Activated naive CD8-positive, alpha-beta T cell (primary cell): Measurements from ENCODE around the gene ADCYAP1R1.

ENCODE experiments used
- H3K27ac Mint-ChIP-seq: one replicate; pipeline ENCODE4 v1.8.0; 2021; ENCODE audit warnings: mixed read lengths
- H3K27me3 Mint-ChIP-seq: one replicate; pipeline ENCODE4 v1.8.0; 2021; ENCODE audit warnings: mixed read lengths
- H3K36me3 Mint-ChIP-seq: one replicate; pipeline ENCODE4 v1.8.0; 2021; ENCODE audit warnings: mixed read lengths
- H3K4me1 Mint-ChIP-seq: one replicate; pipeline ENCODE4 v1.8.0; 2021; ENCODE audit warnings: low read depth, mixed read lengths
- H3K4me3 Mint-ChIP-seq: one replicate; pipeline ENCODE4 v1.8.0; 2021; ENCODE audit warnings: mild to moderate bottlenecking, mixed read lengths
- H3K9me3 Mint-ChIP-seq: one replicate; pipeline ENCODE4 v1.8.0; 2021; ENCODE audit warnings: low read depth, mixed read lengths

The ADCYAP1R1 gene

DNA sequence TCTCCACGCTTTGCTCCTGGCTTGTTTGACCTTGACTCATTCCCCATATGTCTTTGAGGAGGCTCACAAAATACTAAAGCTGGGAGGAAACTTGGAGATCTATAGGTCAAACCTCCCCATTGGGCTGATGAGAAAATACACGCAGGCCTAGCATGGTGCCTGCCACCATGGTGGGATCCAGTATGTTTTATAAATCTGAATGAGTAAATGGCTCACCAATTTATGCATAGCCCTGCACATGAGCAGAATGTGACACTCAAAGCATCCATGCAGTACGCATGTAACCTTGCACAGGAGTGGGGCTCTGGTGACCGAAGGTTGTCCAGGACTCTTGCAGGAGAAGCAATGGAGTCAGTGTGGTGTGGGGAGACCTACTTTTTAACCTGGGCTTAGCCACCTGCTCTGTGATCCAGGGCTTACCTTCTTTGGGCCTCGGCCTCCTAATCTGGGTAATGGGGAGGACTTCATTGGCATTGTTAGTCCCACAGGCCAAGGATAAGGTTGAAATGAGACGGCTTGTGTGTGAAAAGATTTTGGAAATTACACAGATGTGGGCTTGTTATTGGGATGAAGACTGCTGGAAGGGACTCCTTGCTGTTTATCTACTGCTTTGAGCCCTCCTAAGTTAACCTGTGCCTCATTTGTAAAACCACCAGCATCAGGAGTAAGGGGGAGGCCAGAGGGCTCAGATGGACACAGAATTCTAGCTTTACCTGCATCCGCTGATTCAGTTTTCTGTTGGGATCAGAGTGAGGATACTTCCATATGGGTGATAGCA, 58.4 kb downstream of the ADCYAP1R1 start:
- Mint-ChIP-seq H3K27ac (no peak overlapping the region), H3K36me3 (no peaks in the 10 kb centered on the region)

DNA sequence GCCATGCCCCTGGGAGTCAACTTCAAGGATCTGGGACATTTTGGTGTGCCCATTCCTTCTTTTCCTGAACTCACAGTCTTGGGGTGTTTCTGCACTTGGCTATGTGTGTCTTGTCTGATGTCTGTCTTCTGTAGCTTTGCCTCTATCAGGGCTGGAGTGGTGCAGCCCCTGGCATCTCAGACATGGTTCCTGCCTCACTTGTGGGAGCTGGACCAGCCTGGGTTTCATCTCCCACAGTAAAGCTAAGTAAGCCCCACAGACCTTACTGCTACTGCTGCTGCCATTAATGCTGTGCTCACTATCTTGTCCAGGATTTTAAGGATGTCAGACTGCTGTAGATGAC, 59.0 kb downstream of the ADCYAP1R1 start:
- Mint-ChIP-seq H3K27ac (no peak overlapping the region), H3K4me1 (no peaks in the 10 kb centered on the region), H3K4me3 (no peak overlapping the region), H3K27me3 (no peaks in the 10 kb centered on the region), H3K9me3 (no peaks in the 10 kb centered on the region), H3K36me3 (no peaks in the 10 kb centered on the region)

More for the DNA sequence above, 58.4 kb downstream of the ADCYAP1R1 start:
- Mint-ChIP-seq H3K4me3 (no peak overlapping the region), H3K27me3 (no peaks in the 10 kb centered on the region), H3K4me1 (no peaks in the 10 kb centered on the region), H3K9me3 (no peaks in the 10 kb centered on the region)

DNA sequence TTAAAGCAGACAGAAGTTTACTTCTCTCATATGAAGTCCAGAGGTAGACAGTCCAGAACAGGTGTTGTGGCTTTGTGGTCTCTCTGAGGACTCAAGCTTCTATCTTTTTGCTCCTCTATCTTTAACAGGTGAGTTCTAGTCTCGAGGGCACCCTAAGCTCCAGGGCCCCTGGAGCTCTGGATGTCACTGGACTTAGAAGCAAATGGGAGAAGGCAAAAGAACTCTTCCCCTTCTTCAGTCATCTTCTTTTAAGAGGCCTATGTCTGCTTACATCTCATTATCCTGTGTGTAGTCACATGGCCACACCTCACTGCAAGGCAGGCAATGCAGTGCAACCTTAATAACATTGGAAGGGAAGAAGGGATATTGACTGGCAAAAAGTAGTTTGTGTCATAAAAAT, 61.6 kb downstream of the ADCYAP1R1 start:
- Mint-ChIP-seq H3K4me1 (no peaks in the 10 kb centered on the region), H3K36me3 (no peaks in the 10 kb centered on the region), H3K9me3 (no peaks in the 10 kb centered on the region)

DNA sequence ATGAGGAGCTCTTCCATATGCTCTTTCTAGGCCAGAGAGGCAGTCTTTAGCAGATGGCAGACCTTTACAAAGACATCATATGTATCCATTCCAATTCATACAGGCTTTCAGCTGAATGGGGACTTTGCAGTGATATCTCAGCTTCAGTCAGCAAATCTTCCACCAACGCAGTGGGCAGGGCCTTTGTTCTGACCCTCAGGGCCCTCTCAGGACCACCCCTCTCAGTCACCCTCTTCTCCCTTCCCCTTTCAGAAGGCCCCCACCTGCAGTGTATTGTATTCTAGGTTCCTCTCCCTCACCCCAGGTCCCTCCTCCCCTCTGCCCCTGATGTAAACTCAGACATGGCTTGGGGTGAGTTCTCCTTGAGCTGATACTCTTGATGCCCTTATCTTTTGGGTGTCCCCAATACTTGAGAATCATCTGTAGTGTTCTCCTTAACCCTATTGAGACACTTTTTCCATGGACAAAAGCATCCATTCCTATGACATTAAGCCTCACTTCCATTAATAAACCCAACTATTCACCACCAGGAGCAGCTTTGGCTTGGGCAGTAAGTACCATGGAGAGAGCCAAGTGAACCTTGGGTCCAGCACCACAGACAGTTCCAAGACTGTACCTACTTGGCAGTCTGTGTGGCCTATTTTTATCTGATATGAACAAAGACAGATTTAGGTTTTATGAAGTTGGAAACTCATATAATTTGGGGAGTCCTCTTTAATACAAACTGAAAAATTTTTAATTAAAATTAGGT, 62.7 kb downstream of the ADCYAP1R1 start:
- Mint-ChIP-seq H3K36me3 (no peaks in the 10 kb centered on the region), H3K4me3 (no peak overlapping the region), H3K27ac (no peak overlapping the region), H3K27me3 (no peaks in the 10 kb centered on the region), H3K4me1 (no peaks in the 10 kb centered on the region), H3K9me3 (no peaks in the 10 kb centered on the region)

More for the DNA sequence above, 61.6 kb downstream of the ADCYAP1R1 start:
- no peak overlapping the region for H3K4me3 Mint-ChIP-seq
- no peak overlapping the region for H3K27ac Mint-ChIP-seq
- H3K27me3 Mint-ChIP-seq, result no peaks in the 10 kb centered on the region

DNA sequence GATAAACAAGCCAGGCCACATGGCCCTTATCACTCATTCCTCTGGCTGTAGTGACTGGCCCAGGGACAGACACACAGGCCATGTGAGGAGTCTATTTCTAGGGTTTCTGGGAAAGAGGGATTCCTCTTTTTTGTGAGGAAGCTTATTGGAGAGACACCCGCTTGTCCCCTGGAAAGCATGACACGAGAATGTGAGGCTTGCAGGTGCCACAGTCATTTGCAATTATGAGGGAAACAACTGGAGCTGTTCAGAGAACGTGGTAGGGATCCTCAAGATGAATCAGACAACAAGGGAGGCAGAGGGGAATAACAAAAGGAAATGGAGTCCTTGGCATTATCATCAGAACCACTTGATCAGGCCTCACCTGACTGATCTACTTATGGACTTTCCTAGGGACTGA, 64.5 kb downstream of the ADCYAP1R1 start:
- no peaks in the 10 kb centered on the region for H3K27me3 Mint-ChIP-seq
- H3K4me1 Mint-ChIP-seq, result no peaks in the 10 kb centered on the region
- no peaks in the 10 kb centered on the region for H3K9me3 Mint-ChIP-seq
- no peak overlapping the region for H3K4me3 Mint-ChIP-seq
- no peak overlapping the region for H3K27ac Mint-ChIP-seq
- H3K36me3 Mint-ChIP-seq, result no peaks in the 10 kb centered on the region

DNA sequence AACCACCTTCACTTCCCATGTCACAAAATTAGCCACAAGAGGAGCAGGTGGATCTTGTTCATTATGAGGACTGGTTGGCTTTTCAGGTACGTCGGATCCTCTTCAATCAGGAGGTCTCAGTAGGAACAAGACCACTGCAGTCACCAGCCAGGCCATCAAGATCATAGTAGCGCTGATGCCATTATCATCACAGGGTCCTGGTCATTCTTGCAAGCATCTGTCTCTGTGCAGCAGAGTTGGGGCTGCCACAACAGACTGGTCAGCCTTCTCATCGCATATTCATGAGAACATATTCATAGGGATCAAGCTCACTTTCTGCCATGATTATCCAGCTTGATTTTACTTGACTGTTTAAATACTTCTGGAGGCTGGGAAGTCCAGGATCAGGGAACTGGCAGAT, 67.1 kb downstream of the ADCYAP1R1 start:
- H3K4me3 Mint-ChIP-seq, result no peak overlapping the region
- peaks cover 5% of the 10 kb centered on the region for H3K27me3 Mint-ChIP-seq
- no peaks in the 10 kb centered on the region for H3K36me3 Mint-ChIP-seq
- H3K9me3 Mint-ChIP-seq, result no peaks in the 10 kb centered on the region
- no peak overlapping the region for H3K27ac Mint-ChIP-seq
- no peaks in the 10 kb centered on the region for H3K4me1 Mint-ChIP-seq

DNA sequence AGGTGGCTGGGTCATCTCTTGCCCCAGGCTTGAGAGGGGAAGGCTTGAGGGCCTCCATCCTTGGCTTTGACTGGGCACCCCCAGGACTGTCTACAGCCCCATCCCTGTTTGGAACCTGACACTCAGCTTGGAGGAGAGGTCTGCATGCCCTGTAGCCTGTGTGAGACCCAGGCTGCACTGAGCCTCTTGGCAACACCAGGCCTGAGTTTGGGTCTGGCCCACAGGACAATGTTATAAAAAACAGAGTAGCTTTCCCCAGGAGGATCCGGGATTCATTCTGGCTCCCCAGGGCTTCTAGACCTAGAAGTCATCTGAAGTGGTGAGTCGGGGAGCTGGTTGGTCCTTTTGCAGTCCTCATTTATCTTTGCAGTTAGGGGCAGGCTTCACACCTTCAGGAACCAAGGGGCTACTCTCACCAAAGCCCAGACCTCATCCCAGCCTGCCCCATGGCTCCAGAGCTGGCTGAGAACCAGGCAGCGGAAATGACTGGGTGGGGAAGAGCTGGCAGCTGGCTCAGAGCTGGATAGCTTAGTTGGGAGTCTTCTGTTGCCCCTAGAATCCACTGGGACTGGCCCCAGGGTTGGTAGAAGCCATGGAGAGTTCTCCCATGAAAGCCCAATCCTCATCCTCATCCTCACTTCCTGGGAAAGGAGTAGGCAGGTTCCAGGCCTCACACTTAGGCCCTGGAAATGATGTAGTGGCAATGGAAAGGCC, 68.8 kb downstream of the ADCYAP1R1 start:
- H3K27ac Mint-ChIP-seq, result no peak overlapping the region
- peaks cover 6% of the 10 kb centered on the region for H3K27me3 Mint-ChIP-seq
- no peaks in the 10 kb centered on the region for H3K36me3 Mint-ChIP-seq
- H3K9me3 Mint-ChIP-seq, result no peaks in the 10 kb centered on the region
- no peaks in the 10 kb centered on the region for H3K4me1 Mint-ChIP-seq
- H3K4me3 Mint-ChIP-seq, result no peak overlapping the region

DNA sequence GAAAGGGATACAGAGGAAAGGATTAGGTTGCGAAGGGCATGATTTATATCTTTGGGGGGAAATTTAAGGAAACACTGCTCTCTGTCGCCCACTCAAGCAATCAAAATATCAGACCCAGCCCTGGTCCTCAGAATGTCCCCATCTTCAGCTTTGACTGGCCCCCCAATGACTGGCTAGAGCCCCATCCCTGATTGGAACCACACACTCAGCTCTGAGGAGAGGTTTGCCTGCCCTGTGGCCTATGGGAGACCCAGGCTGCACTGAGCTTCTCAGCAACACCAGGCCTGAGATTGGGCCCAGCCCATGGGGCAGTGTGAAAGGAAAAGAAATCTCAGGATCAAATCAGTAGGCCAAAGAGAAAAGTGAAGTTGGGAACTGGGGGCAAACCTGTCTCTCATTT, 69.5 kb downstream of the ADCYAP1R1 start:
- Mint-ChIP-seq H3K27ac (no peak overlapping the region), H3K36me3 (no peaks in the 10 kb centered on the region), H3K4me3 (no peak overlapping the region), H3K27me3 (peaks cover 7% of the 10 kb centered on the region), H3K4me1 (no peaks in the 10 kb centered on the region), H3K9me3 (no peaks in the 10 kb centered on the region)

DNA sequence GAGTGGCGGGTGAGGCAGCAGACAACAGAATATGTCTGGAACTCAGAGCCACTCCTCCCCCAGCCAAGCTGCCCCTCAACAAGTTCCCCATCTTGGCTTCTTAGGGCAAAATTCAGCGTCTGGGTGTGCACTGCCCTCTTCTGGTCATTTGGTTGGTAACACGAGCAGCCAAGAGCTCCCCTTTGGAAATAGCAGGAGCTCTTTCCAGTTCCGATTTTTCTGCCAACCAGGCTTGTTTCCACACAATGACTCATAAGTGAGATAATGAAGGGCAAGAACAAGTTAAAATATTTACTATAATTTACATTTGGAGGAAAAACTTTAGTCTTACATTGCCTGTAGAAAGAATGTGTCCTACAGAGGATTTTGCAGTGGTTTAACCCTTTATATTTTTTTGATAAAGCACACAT, 70.5 kb downstream of the ADCYAP1R1 start:
- no peaks in the 10 kb centered on the region for H3K4me1 Mint-ChIP-seq
- peaks cover 9% of the 10 kb centered on the region for H3K27me3 Mint-ChIP-seq
- no peak overlapping the region for H3K27ac Mint-ChIP-seq
- H3K36me3 Mint-ChIP-seq, result no peaks in the 10 kb centered on the region
- no peak overlapping the region for H3K4me3 Mint-ChIP-seq
- no peaks in the 10 kb centered on the region for H3K9me3 Mint-ChIP-seq

DNA sequence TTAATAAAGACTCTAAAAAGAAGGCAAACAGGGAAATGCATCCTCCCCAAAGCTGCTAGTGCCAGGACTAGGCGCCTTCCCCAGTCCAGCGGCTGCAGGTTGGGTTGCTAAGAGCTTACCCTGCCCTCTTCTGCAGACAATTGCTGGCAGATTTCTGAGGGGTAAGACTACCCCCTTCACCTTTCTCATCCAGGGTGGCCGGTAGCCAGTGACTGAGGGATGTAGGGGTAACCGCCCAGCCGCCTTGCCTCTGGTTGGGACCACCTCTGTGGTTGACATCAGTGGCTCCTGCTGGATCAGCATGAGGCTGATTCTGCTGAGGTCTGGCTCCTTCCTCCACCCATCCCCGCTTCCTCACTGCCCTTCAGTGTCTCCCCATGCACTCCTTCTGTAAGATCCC, 71.2 kb downstream of the ADCYAP1R1 start:
- H3K4me1 Mint-ChIP-seq, result no peaks in the 10 kb centered on the region
- no peaks in the 10 kb centered on the region for H3K9me3 Mint-ChIP-seq
- peaks cover 9% of the 10 kb centered on the region for H3K27me3 Mint-ChIP-seq
- no peak overlapping the region for H3K4me3 Mint-ChIP-seq
- H3K27ac Mint-ChIP-seq, result no peak overlapping the region
- no peaks in the 10 kb centered on the region for H3K36me3 Mint-ChIP-seq

DNA sequence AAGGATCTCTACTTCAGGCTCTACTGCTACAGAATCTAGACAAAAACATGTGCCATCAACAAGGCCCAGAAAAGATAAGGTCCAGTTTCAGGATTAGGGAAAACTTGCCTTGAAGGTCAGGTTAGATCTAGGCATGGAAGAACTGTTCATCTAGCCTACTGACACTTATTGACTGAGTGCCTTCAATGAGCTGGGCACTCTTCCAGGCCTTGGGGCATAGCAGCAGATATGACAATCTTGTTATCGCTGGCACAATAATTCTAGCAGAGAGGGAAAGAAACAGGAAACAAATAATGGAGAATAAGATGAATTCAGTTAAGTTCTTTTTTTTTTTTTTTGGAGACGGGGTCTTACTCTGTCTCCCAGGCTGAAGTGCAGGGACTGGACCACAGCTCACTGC, 71.6 kb downstream of the ADCYAP1R1 start:
- Mint-ChIP-seq H3K27me3 (peaks cover 9% of the 10 kb centered on the region), H3K27ac (no peak overlapping the region), H3K4me3 (no peak overlapping the region), H3K4me1 (no peaks in the 10 kb centered on the region), H3K9me3 (no peaks in the 10 kb centered on the region), H3K36me3 (no peaks in the 10 kb centered on the region)

DNA sequence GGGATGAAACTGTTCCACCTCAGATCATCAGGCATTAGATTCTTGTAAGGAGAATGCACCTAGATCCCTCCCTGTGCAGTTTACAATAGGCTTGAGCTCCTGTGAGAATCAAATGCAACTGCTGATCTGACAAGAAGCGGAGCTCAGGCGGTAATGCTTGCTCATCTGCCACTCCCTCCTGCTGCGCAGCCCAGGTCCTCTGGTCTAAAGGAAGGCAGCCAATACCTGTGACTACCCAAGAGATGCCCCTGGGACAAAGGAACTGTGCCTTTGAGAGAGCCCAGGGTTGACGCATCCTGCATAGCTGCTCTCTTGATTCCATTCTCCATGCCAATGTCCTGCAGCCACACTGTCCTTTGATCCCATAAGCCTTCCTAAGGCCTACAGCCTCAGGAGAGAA, 73.1 kb downstream of the ADCYAP1R1 start:
- Mint-ChIP-seq H3K36me3 (no peaks in the 10 kb centered on the region), H3K4me3 (no peak overlapping the region), H3K4me1 (no peaks in the 10 kb centered on the region), H3K9me3 (no peaks in the 10 kb centered on the region), H3K27ac (no peak overlapping the region), H3K27me3 (peaks cover 10% of the 10 kb centered on the region)

DNA sequence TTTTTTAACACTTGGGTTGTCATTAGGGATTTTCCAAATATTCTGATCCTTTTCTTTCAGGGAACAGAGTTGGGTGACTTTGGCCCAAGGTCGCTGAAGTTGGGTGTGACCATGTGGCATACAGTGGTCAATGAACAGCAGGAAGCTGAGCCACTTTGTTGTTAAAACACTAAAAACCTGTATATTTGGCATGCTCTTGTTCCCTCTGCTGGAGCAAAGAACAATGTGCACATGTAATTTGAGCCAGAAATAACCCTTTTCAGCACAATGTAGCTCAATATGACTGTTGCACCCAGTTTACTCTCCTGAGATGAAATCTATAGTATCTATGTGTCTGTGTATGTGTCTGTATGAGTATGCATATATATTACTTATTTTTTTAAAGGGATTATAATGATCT, 74.9 kb downstream of the ADCYAP1R1 start:
- H3K27ac Mint-ChIP-seq, result no peak overlapping the region
- no peaks in the 10 kb centered on the region for H3K36me3 Mint-ChIP-seq
- H3K27me3 Mint-ChIP-seq, result peaks cover 11% of the 10 kb centered on the region
- no peaks in the 10 kb centered on the region for H3K9me3 Mint-ChIP-seq
- no peak overlapping the region for H3K4me3 Mint-ChIP-seq
- no peaks in the 10 kb centered on the region for H3K4me1 Mint-ChIP-seq

DNA sequence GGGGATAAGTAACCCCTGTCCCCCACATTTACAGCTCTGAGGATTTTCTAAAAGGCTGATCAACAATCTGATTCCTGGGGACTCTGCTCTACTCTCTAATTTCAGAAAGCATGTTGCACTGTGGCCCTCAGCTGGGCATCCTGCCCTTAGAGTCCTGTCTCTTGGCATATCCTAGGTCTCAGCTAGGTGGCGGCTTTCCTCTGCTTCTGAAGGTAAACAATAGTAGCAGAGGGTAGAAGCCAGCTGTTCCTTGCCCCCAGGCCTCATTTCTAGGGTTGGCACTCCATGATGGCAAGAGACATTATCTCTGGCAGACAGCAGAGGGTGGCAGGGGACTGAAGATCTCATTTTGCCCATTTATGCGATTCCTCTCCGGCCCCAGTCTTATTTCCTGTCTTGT, 77.0 kb downstream of the ADCYAP1R1 start:
- H3K9me3 Mint-ChIP-seq, result no peaks in the 10 kb centered on the region
- no peaks in the 10 kb centered on the region for H3K36me3 Mint-ChIP-seq
- no peak overlapping the region for H3K27ac Mint-ChIP-seq
- H3K4me3 Mint-ChIP-seq, result no peak overlapping the region
- H3K27me3 Mint-ChIP-seq, result peaks cover 6% of the 10 kb centered on the region
- H3K4me1 Mint-ChIP-seq, result no peaks in the 10 kb centered on the region

DNA sequence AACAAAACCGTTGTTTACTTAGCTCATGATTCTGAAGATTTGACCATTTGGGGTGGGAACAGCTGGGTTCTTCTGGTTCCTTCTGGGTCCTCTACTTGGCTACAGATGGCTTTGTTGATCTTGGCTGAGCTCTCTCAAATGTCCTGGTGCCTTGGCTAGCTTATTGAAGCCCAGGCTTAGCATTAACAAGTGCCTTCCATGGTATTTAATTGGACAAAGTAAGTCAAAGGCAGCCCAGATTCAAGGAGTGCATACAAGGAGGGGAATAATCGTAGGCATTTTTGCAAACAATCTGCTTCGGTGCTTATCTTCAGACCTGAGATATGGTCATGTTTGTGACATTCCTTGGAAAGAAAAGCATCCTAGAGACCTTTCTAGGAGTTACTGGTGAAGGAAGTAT, 81.4 kb downstream of the ADCYAP1R1 start:
- Mint-ChIP-seq H3K27me3 (peaks cover 1% of the 10 kb centered on the region), H3K4me3 (no peak overlapping the region), H3K27ac (no peak overlapping the region), H3K9me3 (no peaks in the 10 kb centered on the region), H3K4me1 (no peaks in the 10 kb centered on the region), H3K36me3 (no peaks in the 10 kb centered on the region)
